Activated T-cell treated with anti-CD3 and anti-CD28 coated beads, Interleukin-2, amount 50 U/mL, for 24 hours (primary cell): ENCODE results near the gene FAM193B.

Experiments
- DNase-seq: peaks from one replicate; pipeline ENCODE4 v3.0.0-alpha.2; 2020
- H3K27ac Mint-ChIP-seq: 2 replicates; pipeline ENCODE4 v1.8.0; 2020; ENCODE audit warnings: mild to moderate bottlenecking, mixed read lengths
- H3K27me3 Mint-ChIP-seq: 2 replicates; pipeline ENCODE4 v1.8.0; 2020; ENCODE audit warnings: mixed read lengths
- H3K36me3 Mint-ChIP-seq: 2 replicates; pipeline ENCODE4 v1.8.0; 2020; ENCODE audit warnings: low read depth, mixed read lengths
- H3K4me1 Mint-ChIP-seq: 2 replicates; pipeline ENCODE4 v1.8.0; 2020; ENCODE audit warnings: low read depth, mixed read lengths
- H3K4me3 Mint-ChIP-seq: 2 replicates; pipeline ENCODE4 v1.8.0; 2020; ENCODE audit warnings: mild to moderate bottlenecking, moderate library complexity, mixed read lengths
- H3K9me3 Mint-ChIP-seq: 2 replicates; pipeline ENCODE4 v1.8.0; 2020; ENCODE audit warnings: mixed read lengths

Gene FAM193B

DNA sequence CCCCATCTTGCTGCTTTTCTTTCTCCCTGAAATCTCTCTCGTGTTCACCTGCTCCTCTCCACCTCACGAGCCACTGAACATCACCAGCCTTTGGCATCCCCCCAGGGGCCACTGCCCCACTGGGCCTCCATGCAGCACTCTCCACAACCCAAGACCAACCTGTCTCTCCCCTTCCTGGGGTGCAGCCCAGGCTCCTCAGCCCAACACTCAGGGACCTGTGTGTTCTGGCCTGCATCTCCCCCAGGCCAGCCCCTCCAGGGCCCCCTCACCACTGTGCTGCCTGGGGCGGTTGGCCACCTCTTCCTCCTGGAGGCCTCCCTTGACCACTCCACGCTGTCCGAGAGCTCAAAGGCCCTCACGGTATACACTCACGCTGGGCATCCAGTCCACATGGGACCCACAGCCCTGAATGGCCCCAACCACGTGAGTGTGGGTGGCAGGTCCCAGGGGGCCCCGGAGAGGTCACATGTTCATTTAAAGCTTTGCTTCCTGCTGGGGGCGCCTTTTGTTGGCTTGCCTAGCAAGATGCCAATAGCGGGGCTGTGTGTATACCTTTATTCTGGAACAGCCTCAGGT is 44.3 kb downstream of the FAM193B start:
- H3K9me3 Mint-ChIP-seq, result no peaks in the 10 kb centered on the region

DNA sequence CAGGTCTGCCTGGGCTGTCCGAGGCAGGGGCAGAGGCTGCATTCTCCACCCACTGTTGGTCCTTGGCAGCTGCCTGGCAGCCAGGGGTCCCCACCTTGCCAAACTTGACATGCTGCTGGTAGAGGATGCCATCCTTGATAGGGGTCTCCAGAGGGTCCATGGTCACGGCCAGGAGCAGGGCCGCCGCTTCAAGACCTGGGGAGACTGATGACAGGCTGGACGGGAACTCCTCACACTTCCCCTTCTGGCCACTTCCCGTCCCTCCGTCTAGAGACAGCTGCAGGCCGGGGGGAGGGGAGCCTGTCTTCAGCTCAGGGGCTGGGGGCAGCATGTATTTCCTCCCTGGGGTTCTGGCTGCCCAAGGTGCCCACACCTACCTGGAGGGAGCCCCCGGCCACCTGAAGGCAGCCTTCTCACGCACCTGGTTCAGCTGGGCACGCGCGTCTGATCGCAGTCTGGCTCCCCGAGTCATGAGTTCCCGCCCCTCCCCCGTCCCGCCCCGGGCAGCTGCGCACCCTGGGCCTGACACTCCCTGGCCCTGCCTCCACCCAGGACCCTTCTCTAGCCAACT is 44.9 kb downstream of the FAM193B start, which contains the start of gene DOK3:
Gene DOK3, minus strand, starts transcription at position 446 of the 571 bp plus-strand sequence. Its CDS starts 286 bp downstream, at position 160.
- no peak for DNase-seq
- Mint-ChIP-seq H3K4me3 (no peak within 1 kb of the TSS), H3K27ac (peak within 1 kb of the TSS; percentile 72), H3K4me1 (peaks cover 13% of the 10 kb centered on the region), H3K36me3 (peaks cover 60% of the 10 kb centered on the region), H3K9me3 (no peaks in the 10 kb centered on the region), H3K27me3 (no peaks in the 10 kb centered on the region)

More for the DNA sequence above, 44.3 kb downstream of the FAM193B start:
- Mint-ChIP-seq H3K27me3 (no peaks in the 10 kb centered on the region), H3K36me3 (peaks cover 66% of the 10 kb centered on the region), H3K4me1 (peaks cover 20% of the 10 kb centered on the region), H3K4me3 (no peak overlapping the region), H3K27ac (no peak overlapping the region)
- no peak for DNase-seq

DNA sequence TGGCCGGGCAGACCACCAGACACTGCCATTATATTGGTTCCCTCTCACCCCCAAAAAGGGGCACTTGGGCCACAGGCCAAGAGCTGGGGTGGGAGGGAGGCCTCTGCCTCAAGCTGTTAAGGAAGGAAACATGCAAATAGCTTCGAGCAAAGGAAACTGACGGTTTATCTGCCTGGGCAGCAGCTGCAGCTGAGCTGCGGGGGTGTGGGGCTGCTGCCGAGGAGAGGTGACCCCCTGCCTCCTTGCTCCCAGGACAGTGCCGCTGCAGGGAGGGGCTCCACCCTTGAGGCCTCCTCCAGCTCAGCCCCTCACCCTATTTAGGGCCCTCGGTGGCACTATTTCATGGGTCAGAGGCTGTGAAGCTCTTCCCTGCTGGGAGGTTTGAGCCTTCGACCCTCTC is 45.5 kb downstream of the FAM193B start:
- Mint-ChIP-seq H3K27ac (peak overlapping the region; percentile 72), H3K27me3 (no peaks in the 10 kb centered on the region), H3K4me3 (no peak overlapping the region), H3K9me3 (no peaks in the 10 kb centered on the region), H3K36me3 (peaks cover 53% of the 10 kb centered on the region), H3K4me1 (peaks cover 10% of the 10 kb centered on the region)
- no peak for DNase-seq

- Mint-ChIP-seq H3K27ac (no peak overlapping the region), H3K27me3 (no peaks in the 10 kb centered on the region), H3K4me1 (peaks cover 10% of the 10 kb centered on the region), H3K36me3 (peaks cover 47% of the 10 kb centered on the region), H3K9me3 (no peaks in the 10 kb centered on the region), H3K4me3 (no peak overlapping the region)
- DNase-seq, result no peak
Observed at GRCh38 chr5:177508221-177508611, 46.1 kb downstream of the FAM193B start.

DNA sequence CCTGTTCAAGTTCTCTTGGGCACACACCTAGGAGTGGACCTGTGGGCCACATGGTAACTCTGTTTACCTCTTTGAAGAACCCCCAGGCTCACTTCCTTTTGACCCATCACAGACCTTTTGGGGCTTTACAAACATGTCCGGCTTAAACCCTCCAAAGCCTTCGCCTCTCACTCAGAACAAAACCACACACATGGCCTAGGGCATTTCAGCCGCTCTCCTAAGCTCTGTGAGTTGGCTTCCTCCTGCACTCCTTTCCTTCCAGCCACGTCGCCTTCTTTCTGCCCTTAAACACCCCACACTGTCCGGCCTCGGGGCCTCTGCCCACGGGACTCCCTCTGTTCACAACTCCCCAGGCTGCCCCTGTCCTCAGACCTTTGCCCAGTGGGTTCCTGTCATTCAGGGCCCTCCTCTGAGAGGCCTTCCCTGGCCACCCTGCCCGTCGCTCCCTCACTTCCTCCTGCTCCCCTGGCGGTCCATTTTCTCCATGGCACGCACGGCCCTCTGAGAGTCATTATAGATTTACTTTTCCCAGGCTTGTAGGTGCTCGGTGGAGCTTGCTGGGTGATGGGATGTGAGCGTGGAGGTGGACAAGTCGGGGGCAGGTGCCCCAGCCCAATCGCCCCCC is 46.7 kb downstream of the FAM193B start:
- Mint-ChIP-seq H3K9me3 (no peaks in the 10 kb centered on the region), H3K27me3 (no peaks in the 10 kb centered on the region), H3K4me3 (no peak overlapping the region), H3K4me1 (peaks cover 10% of the 10 kb centered on the region), H3K36me3 (peaks cover 42% of the 10 kb centered on the region), H3K27ac (no peak overlapping the region)
- no peak for DNase-seq

- Mint-ChIP-seq H3K4me1 (peaks cover 10% of the 10 kb centered on the region), H3K27ac (no peak overlapping the region), H3K4me3 (no peak overlapping the region), H3K27me3 (no peaks in the 10 kb centered on the region), H3K9me3 (no peaks in the 10 kb centered on the region), H3K36me3 (peaks cover 37% of the 10 kb centered on the region)
- DNase-seq, result no peak
Observed at GRCh38 chr5:177507165-177507564, 47.2 kb downstream of the FAM193B start.

GRCh38 chr5:177505075-177505474 is 49.3 kb downstream of the FAM193B start:
- H3K36me3 Mint-ChIP-seq, result peaks cover 16% of the 10 kb centered on the region
- H3K9me3 Mint-ChIP-seq, result no peaks in the 10 kb centered on the region
- no peak overlapping the region for H3K4me3 Mint-ChIP-seq
- H3K27me3 Mint-ChIP-seq, result no peaks in the 10 kb centered on the region
- DNase-seq, result no peak
- peaks cover 7% of the 10 kb centered on the region for H3K4me1 Mint-ChIP-seq
- H3K27ac Mint-ChIP-seq, result no peak overlapping the region

- H3K9me3 Mint-ChIP-seq, result no peaks in the 10 kb centered on the region
- peaks cover 4% of the 10 kb centered on the region for H3K27me3 Mint-ChIP-seq
- no peak for DNase-seq
- peaks cover 13% of the 10 kb centered on the region for H3K36me3 Mint-ChIP-seq
- H3K4me1 Mint-ChIP-seq, result peaks cover 5% of the 10 kb centered on the region
- no peak overlapping the region for H3K27ac Mint-ChIP-seq
- H3K4me3 Mint-ChIP-seq, result no peak overlapping the region
Observed at GRCh38 chr5:177504086-177505056, 50.0 kb downstream of the FAM193B start.

- Mint-ChIP-seq H3K36me3 (peaks cover 6% of the 10 kb centered on the region), H3K9me3 (no peaks in the 10 kb centered on the region), H3K4me1 (peaks cover 8% of the 10 kb centered on the region), H3K27me3 (peaks cover 10% of the 10 kb centered on the region), H3K4me3 (no peak overlapping the region), H3K27ac (no peak overlapping the region)
- DNase-seq, result no peak
Observed at GRCh38 chr5:177503351-177504085, 50.8 kb downstream of the FAM193B start.

DNA sequence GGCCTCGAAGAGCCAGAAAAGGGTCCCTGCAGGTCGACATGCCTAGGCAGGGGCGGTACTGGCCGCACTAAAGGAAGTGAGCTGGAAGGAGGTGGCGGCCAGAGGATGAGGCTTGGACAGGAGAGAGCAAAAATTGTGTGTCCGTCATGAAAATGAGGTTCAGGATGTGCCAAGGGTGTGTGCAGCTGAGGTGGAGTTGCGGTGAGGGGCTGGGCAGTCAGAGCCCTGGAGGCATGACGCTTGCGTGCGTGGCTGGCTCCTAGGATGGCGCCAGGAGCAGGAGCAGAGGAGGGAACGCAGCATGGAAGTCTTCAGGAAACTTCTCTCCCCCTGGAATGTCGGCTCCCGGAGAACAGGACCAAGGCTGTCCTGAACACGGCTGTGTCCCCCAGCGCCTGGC is 51.5 kb downstream of the FAM193B start:
- H3K27ac Mint-ChIP-seq, result no peak overlapping the region
- no peak overlapping the region for H3K4me3 Mint-ChIP-seq
- H3K27me3 Mint-ChIP-seq, result peaks cover 14% of the 10 kb centered on the region

DNA sequence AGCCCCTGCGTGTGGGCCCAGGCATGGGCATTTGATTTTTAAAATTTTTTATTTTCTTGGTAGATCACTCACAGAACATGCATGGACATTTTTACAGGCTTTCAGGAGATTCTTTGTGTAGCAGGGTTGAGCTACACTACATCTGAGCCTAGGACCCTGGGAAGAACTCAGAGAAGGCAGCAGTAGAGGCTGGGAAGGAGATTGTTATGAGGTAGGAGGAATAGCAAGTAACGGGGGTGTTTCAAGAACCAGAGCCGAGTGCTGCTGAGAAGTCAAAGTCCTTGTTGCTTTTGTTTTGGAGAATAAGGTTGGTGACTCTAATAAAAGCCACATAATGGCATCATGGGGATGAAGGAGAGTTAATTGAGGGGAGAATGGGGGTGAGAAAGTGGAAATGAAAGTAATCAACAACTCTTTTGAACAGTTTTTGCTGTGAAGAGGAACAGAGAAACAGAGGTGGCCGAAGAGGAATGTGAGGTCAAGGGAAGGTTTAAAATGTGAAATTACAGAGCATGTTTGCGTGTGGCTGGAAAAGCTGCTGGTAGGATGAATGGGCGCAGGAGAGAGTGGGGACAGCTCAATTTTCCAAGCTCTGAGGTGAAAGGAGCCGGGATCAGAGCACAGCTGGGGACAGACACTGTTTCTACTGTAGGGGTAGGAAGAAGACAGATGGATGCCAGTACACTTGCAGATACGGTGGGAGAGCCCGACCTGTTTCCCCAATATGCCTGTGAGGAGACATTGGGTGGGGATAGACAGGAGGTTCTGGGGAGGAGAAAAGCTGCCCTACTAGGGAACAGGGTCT is 52.3 kb downstream of the FAM193B start:
- no peaks in the 10 kb centered on the region for H3K9me3 Mint-ChIP-seq
- no peak overlapping the region for H3K4me3 Mint-ChIP-seq
- peaks cover 16% of the 10 kb centered on the region for H3K27me3 Mint-ChIP-seq
- peaks cover 17% of the 10 kb centered on the region for H3K4me1 Mint-ChIP-seq
- DNase-seq, result no peak
- peaks cover 2% of the 10 kb centered on the region for H3K36me3 Mint-ChIP-seq
- H3K27ac Mint-ChIP-seq, result no peak overlapping the region

More for the DNA sequence above, 51.5 kb downstream of the FAM193B start:
- DNase-seq, result no peak
- H3K4me1 Mint-ChIP-seq, result peaks cover 14% of the 10 kb centered on the region
- peaks cover 6% of the 10 kb centered on the region for H3K36me3 Mint-ChIP-seq
- no peaks in the 10 kb centered on the region for H3K9me3 Mint-ChIP-seq

GRCh38 chr5:177500685-177501522 is 53.5 kb downstream of the FAM193B start:
- Mint-ChIP-seq H3K27ac (no peak overlapping the region), H3K36me3 (no peaks in the 10 kb centered on the region), H3K9me3 (no peaks in the 10 kb centered on the region), H3K4me1 (peaks cover 22% of the 10 kb centered on the region), H3K4me3 (no peak overlapping the region), H3K27me3 (peaks cover 16% of the 10 kb centered on the region)
- DNase-seq, result peak; percentile 90

DNA sequence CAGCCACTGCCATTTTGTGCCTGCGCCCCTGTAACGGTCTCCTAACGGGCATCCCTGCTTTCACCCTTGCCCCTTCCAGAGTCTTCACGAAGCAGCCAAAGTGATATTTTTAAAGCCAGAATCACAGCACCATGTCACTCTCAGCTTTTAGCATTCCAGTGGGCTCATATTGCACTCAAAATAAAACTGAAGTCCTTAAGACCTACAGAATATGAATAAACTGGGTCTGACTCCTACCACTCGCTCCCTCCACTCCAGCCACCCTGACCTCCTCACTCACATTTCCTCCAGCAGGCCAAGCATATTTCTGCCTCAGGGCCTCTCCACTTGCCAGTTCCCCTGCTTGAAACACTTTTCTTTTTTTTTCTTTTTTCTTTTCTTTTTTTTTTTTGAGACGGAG is 54.5 kb downstream of the FAM193B start:
- Mint-ChIP-seq H3K27me3 (peaks cover 16% of the 10 kb centered on the region), H3K4me3 (no peak overlapping the region), H3K27ac (no peak overlapping the region), H3K4me1 (peaks cover 30% of the 10 kb centered on the region), H3K9me3 (no peaks in the 10 kb centered on the region), H3K36me3 (no peaks in the 10 kb centered on the region)
- DNase-seq, result no peak
